Stomach (tissue), 4 donors: Measurements from ENCODE around the gene DPYSL3.

Experiments
- EP300 ChIP-seq: sonication (generic); formaldehyde crosslinking; IDR thresholded peaks from one replicate; pipeline ENCODE4 v1.6.1; 2017; ENCODE audit warnings: antibody characterized with exemption
- POLR2A ChIP-seq, 4 donors: fragments of 450-650 bp; IDR thresholded peaks; one replicate each; pipeline ENCODE4 v1.6.1; 2016; ENCODE audit warnings: antibody characterized with exemption in 4 of 4, control low read depth in 2 of 4, mild to moderate bottlenecking in 1 of 4, moderate library complexity in 1 of 4
- POLR2AphosphoS5 ChIP-seq, 3 donors: sonication (generic); formaldehyde crosslinking; IDR thresholded peaks; one replicate each; pipeline ENCODE4 v1.6.1; 2016; ENCODE audit warnings: antibody characterized with exemption in 3 of 3
- TF ChIP-seq, protein P1 (sequence below), 7 experiments: fragments of 450-650 bp in 4 of 7; fragments of 200-600 bp in 3 of 7; sonication (generic) in 3 of 7; IDR thresholded peaks; one replicate each; pipeline ENCODE4 v1.5.1; 2016 to 2019; ENCODE audit warnings: antibody characterized with exemption in 7 of 7, control low read depth in 2 of 7, mild to moderate bottlenecking in 1 of 7

DNA sequence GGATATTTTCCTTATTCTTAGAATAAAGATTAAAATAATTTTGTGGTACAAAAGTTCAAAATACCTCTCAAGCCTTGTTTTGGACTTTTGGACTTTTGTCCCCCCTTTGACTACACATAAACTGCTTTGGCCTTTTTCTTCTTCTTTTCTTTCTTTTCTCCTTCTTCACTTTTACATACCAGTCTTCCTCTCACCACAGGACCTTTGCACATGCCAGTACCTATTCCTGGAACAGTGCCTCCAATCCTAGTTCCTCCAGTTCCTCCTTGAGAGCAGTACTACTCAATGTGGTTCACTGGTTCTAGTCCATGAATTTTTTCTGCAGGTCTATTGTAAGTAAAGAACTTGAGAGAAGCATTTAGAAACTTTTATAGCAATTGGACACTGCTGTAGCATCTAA, 138.6 kb downstream of the DPYSL3 start:
- TF ChIP-seq, protein P1, sequence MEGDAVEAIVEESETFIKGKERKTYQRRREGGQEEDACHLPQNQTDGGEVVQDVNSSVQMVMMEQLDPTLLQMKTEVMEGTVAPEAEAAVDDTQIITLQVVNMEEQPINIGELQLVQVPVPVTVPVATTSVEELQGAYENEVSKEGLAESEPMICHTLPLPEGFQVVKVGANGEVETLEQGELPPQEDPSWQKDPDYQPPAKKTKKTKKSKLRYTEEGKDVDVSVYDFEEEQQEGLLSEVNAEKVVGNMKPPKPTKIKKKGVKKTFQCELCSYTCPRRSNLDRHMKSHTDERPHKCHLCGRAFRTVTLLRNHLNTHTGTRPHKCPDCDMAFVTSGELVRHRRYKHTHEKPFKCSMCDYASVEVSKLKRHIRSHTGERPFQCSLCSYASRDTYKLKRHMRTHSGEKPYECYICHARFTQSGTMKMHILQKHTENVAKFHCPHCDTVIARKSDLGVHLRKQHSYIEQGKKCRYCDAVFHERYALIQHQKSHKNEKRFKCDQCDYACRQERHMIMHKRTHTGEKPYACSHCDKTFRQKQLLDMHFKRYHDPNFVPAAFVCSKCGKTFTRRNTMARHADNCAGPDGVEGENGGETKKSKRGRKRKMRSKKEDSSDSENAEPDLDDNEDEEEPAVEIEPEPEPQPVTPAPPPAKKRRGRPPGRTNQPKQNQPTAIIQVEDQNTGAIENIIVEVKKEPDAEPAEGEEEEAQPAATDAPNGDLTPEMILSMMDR (IDR thresholded peaks at IDR 0.05) = no peak
- no peak for TF ChIP-seq POLR2A (IDR thresholded peaks at IDR 0.05)
- TF ChIP-seq POLR2AphosphoS5 (IDR thresholded peaks at IDR 0.05) = no peak
- TF ChIP-seq EP300 = no peak
